ENCODE measurements around the gene THOC5. TPM values are rescaled to one million over a fixed set of nuclear protein-coding genes. Genes with fewer than 3 reads are reported as not detected.
"Not testable (repeated sequence)": the region's sequence is repeated elsewhere in the genome, so short reads cannot be mapped to it uniquely, and the experiment has no call there.

The THOC5 gene
- total and polyA plus RNA-seq, 2 experiments from 2014 or later: 24.6 to 53.4 TPM

DNA sequence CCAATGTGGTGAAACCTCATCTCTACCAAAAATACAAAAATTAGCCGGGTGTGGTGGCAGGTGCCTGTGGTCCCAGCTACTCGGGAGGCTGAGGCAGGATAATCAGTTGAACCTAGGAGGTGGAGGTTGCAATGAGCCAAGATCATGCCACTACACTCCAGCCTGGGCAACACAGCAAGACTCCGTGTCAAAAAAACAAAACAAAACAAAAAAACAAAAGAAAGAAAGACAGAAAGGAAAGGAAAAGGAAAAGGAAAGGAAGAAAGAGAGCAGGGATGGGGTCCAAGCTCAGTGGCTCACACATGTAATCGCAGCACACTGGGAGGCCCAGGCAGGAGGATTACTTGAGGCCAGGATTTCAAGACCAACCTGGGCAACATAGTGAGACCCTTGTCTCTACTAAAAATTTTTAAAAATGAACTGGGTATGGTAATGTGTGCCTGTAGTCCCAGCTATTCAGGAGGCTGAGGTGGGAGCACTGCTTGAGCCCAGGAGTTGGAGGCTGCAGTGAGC is 32.7 kb upstream of the THOC5 start:
- not testable (repeated sequence) for H3K27me3 Mint-ChIP-seq (ENCODE audit: insufficient read depth, low read depth, poor library complexity)

DNA sequence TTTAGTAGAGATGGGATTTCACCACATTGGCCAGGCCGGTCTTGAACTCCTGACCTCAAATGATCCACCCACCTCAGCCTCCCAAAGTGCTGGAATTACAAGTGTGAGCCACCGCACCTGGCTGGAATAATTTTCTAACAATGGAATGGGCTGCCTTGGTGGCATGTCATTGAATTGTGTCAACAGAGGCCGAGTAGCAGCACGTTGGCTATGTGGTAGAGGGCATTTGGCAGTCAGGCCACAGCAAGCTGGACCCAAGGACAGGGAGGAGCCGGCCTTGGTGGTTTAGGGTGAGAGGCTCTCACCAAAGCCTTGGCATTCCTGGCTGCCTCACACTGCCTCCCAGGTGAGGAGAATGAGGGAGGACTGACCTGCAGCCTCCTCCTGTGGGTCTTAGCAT is 31.4 kb upstream of the THOC5 start:
- no peak overlapping the region for H3K4me3 ChIP-seq
- peaks cover 1% of the 10 kb centered on the region; the same call in 2 of the 3 replicates for H3K36me3 Mint-ChIP-seq (ENCODE audit: low read depth)
- H3K4me3 Mint-ChIP-seq: no peak overlapping the region
- peaks cover 3% of the 10 kb centered on the region for H3K4me1 ChIP-seq (ENCODE audit: insufficient read depth)
- H3K4me2 ChIP-seq: no peak overlapping the region
- H3K27ac Mint-ChIP-seq: no peak overlapping the region
- no peak overlapping the region for H3K27ac ChIP-seq (ENCODE audit: low read depth)
- DNase-seq (ENCODE audit: low spot score) (no peak), ATAC-seq (no peak)
- no peaks in the 10 kb centered on the region for H3F3A ChIP-seq (replicated peaks; ENCODE audit: low read depth)
- no peaks in the 10 kb centered on the region for H3K9me2 ChIP-seq (ENCODE audit: insufficient read depth)
- H3K9me3 Mint-ChIP-seq: no peaks in the 10 kb centered on the region
- peaks cover 7% of the 10 kb centered on the region for H3K27me3 Mint-ChIP-seq (ENCODE audit: insufficient read depth, low read depth, poor library complexity)
- no peak overlapping the region for H2AFZ ChIP-seq
- H4K20me1 ChIP-seq (replicated peaks; ENCODE audit: insufficient read depth): no peaks in the 10 kb centered on the region
- peaks cover 5% of the 10 kb centered on the region for H3K79me2 ChIP-seq (replicated peaks; ENCODE audit: insufficient read depth)
- TF ChIP-seq, protein P1, sequence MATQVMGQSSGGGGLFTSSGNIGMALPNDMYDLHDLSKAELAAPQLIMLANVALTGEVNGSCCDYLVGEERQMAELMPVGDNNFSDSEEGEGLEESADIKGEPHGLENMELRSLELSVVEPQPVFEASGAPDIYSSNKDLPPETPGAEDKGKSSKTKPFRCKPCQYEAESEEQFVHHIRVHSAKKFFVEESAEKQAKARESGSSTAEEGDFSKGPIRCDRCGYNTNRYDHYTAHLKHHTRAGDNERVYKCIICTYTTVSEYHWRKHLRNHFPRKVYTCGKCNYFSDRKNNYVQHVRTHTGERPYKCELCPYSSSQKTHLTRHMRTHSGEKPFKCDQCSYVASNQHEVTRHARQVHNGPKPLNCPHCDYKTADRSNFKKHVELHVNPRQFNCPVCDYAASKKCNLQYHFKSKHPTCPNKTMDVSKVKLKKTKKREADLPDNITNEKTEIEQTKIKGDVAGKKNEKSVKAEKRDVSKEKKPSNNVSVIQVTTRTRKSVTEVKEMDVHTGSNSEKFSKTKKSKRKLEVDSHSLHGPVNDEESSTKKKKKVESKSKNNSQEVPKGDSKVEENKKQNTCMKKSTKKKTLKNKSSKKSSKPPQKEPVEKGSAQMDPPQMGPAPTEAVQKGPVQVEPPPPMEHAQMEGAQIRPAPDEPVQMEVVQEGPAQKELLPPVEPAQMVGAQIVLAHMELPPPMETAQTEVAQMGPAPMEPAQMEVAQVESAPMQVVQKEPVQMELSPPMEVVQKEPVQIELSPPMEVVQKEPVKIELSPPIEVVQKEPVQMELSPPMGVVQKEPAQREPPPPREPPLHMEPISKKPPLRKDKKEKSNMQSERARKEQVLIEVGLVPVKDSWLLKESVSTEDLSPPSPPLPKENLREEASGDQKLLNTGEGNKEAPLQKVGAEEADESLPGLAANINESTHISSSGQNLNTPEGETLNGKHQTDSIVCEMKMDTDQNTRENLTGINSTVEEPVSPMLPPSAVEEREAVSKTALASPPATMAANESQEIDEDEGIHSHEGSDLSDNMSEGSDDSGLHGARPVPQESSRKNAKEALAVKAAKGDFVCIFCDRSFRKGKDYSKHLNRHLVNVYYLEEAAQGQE (IDR thresholded peaks at IDR 0.05; ENCODE audit: unreplicated experiment): no peak
- TF ChIP-seq EZH2 (IDR thresholded peaks at IDR 0.05; ENCODE audit: low read depth, unreplicated experiment) (no peak), JUNB (IDR thresholded peaks at IDR 0.05; ENCODE audit: unreplicated experiment) (no peak), ZNF331 (CRISPR knock-in tag; IDR thresholded peaks at IDR 0.05; ENCODE audit: low read depth) (no peak), STAT1 (IDR thresholded peaks at IDR 0.05; ENCODE audit: unreplicated experiment) (no peak), POLR2AphosphoS5 (IDR thresholded peaks at IDR 0.05; ENCODE audit: low read depth) (no peak), NANOG (IDR thresholded peaks at IDR 0.05; ENCODE audit: borderline replicate concordance) (no peak)
- TF ChIP-seq, protein P2, sequence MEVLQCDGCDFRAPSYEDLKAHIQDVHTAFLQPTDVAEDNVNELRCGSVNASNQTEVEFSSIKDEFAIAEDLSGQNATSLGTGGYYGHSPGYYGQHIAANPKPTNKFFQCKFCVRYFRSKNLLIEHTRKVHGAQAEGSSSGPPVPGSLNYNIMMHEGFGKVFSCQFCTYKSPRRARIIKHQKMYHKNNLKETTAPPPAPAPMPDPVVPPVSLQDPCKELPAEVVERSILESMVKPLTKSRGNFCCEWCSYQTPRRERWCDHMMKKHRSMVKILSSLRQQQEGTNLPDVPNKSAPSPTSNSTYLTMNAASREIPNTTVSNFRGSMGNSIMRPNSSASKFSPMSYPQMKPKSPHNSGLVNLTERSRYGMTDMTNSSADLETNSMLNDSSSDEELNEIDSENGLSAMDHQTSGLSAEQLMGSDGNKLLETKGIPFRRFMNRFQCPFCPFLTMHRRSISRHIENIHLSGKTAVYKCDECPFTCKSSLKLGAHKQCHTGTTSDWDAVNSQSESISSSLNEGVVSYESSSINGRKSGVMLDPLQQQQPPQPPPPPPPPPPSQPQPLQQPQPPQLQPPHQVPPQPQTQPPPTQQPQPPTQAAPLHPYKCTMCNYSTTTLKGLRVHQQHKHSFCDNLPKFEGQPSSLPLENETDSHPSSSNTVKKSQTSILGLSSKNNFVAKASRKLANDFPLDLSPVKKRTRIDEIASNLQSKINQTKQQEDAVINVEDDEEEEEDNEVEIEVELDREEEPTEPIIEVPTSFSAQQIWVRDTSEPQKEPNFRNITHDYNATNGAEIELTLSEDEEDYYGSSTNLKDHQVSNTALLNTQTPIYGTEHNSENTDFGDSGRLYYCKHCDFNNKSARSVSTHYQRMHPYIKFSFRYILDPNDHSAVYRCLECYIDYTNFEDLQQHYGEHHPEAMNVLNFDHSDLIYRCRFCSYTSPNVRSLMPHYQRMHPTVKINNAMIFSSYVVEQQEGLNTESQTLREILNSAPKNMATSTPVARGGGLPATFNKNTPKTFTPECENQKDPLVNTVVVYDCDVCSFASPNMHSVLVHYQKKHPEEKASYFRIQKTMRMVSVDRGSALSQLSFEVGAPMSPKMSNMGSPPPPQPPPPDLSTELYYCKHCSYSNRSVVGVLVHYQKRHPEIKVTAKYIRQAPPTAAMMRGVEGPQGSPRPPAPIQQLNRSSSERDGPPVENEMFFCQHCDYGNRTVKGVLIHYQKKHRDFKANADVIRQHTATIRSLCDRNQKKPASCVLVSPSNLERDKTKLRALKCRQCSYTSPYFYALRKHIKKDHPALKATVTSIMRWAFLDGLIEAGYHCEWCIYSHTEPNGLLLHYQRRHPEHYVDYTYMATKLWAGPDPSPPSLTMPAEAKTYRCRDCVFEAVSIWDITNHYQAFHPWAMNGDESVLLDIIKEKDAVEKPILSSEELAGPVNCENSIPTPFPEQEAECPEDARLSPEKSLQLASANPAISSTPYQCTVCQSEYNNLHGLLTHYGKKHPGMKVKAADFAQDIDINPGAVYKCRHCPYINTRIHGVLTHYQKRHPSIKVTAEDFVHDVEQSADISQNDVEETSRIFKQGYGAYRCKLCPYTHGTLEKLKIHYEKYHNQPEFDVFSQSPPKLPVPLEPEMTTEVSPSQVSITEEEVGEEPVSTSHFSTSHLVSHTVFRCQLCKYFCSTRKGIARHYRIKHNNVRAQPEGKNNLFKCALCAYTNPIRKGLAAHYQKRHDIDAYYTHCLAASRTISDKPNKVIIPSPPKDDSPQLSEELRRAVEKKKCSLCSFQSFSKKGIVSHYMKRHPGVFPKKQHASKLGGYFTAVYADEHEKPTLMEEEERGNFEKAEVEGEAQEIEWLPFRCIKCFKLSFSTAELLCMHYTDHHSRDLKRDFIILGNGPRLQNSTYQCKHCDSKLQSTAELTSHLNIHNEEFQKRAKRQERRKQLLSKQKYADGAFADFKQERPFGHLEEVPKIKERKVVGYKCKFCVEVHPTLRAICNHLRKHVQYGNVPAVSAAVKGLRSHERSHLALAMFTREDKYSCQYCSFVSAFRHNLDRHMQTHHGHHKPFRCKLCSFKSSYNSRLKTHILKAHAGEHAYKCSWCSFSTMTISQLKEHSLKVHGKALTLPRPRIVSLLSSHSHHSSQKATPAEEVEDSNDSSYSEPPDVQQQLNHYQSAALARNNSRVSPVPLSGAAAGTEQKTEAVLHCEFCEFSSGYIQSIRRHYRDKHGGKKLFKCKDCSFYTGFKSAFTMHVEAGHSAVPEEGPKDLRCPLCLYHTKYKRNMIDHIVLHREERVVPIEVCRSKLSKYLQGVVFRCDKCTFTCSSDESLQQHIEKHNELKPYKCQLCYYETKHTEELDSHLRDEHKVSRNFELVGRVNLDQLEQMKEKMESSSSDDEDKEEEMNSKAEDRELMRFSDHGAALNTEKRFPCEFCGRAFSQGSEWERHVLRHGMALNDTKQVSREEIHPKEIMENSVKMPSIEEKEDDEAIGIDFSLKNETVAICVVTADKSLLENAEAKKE (CRISPR knock-in tag; IDR thresholded peaks at IDR 0.05): no peak
- TF ChIP-seq, protein P3, sequence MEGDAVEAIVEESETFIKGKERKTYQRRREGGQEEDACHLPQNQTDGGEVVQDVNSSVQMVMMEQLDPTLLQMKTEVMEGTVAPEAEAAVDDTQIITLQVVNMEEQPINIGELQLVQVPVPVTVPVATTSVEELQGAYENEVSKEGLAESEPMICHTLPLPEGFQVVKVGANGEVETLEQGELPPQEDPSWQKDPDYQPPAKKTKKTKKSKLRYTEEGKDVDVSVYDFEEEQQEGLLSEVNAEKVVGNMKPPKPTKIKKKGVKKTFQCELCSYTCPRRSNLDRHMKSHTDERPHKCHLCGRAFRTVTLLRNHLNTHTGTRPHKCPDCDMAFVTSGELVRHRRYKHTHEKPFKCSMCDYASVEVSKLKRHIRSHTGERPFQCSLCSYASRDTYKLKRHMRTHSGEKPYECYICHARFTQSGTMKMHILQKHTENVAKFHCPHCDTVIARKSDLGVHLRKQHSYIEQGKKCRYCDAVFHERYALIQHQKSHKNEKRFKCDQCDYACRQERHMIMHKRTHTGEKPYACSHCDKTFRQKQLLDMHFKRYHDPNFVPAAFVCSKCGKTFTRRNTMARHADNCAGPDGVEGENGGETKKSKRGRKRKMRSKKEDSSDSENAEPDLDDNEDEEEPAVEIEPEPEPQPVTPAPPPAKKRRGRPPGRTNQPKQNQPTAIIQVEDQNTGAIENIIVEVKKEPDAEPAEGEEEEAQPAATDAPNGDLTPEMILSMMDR (conservative IDR thresholded peaks at IDR 0.05; ENCODE audit: low read depth in 2 of 2): no peak
- TF ChIP-seq, protein P4, sequence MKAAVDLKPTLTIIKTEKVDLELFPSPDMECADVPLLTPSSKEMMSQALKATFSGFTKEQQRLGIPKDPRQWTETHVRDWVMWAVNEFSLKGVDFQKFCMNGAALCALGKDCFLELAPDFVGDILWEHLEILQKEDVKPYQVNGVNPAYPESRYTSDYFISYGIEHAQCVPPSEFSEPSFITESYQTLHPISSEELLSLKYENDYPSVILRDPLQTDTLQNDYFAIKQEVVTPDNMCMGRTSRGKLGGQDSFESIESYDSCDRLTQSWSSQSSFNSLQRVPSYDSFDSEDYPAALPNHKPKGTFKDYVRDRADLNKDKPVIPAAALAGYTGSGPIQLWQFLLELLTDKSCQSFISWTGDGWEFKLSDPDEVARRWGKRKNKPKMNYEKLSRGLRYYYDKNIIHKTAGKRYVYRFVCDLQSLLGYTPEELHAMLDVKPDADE (IDR thresholded peaks at IDR 0.05): no peak
- H3K4me1 Mint-ChIP-seq: peaks cover 15% of the 10 kb centered on the region
- no peaks in the 10 kb centered on the region for H3K27me3 ChIP-seq (ENCODE audit: insufficient read depth)
- no peaks in the 10 kb centered on the region for H3K36me3 ChIP-seq (ENCODE audit: insufficient read depth)

More for the DNA sequence above, 32.7 kb upstream of the THOC5 start:
- not testable (repeated sequence) for H3K4me2 ChIP-seq; H3K36me3 ChIP-seq (ENCODE audit: insufficient read depth); H3K4me3 Mint-ChIP-seq; H2AFZ ChIP-seq; H3K9me2 ChIP-seq (ENCODE audit: insufficient read depth); H4K20me1 ChIP-seq (replicated peaks; ENCODE audit: insufficient read depth); ATAC-seq; H3K79me2 ChIP-seq (replicated peaks; ENCODE audit: insufficient read depth); H3K27ac Mint-ChIP-seq; H3K36me3 Mint-ChIP-seq (ENCODE audit: low read depth); DNase-seq (ENCODE audit: low spot score); H3K4me3 ChIP-seq; H3F3A ChIP-seq (replicated peaks; ENCODE audit: low read depth); H3K4me1 ChIP-seq (ENCODE audit: insufficient read depth); H3K27ac ChIP-seq (ENCODE audit: low read depth); H3K9me3 Mint-ChIP-seq; H3K27me3 ChIP-seq (ENCODE audit: insufficient read depth)
- peaks cover 14% of the 10 kb centered on the region for H3K4me1 Mint-ChIP-seq
